Embryonic facial prominence (tissue), 1 donor: ENCODE measurements around the gene TIMM23.
"Not testable (repeated sequence)": the region's sequence is repeated elsewhere in the genome, so short reads cannot be mapped to it uniquely, and the experiment has no call there.

Source experiments
- DNase-seq: peaks from one replicate; pipeline ENCODE4 v3.0.0-alpha.2; 2016; ENCODE audit errors: extremely low spot score

Gene TIMM23

DNA sequence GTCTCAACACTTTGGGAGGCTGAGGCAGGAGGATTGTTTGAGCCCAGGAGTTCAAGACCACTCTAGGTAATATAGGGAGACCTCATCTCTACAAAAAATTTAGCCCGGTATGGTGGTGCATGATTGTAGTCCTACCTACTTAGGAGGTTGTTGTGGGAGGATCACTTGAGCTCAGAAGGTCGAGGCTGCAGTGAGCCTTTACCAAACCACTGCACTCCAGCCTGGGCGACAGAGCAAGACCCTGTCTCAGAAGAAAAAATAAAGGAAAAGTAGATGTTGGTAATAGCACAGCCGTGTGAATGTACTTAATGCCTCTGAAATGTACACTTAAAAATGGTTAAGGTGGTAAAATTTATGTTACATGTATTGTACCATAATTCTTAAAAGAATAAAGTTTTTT lies 25.3 kb downstream of the TIMM23 start:
- no peak for DNase-seq

DNA sequence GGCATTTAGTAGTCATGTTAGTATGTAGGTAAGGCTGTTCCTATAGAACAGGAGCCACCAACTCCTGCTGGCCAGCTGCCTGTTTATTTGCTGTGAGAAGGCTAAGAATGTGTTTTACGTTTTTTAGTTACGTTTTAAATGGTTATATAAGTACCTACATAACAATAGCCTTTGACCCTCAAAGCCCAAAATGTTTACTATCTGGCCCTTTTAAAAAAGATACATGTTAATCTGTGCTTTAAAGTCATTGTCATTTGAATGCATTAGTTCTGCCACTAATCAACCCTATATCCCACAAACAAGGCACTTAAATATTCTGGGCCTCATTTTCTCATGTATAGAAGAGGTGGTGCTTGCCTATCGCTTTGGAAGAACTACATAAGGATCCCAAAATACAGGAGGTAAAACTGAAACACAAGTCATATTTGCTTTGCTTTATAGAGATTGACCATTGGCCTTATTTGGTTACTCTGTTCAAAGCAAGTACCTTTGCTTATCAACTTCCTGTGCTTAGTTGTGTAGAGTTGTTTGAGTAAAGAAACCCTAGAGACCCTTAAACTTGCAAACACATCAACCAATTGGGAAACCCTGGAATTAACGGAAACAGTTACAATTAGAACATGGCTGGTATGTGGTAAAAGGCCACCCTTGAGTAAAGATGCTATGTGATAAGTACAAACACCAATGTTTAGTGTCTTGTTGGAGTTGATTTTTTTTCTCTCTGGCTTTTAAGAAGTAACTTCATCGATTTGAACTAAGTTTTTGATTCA lies 25.9 kb downstream of the TIMM23 start:
- no peak for DNase-seq

DNA sequence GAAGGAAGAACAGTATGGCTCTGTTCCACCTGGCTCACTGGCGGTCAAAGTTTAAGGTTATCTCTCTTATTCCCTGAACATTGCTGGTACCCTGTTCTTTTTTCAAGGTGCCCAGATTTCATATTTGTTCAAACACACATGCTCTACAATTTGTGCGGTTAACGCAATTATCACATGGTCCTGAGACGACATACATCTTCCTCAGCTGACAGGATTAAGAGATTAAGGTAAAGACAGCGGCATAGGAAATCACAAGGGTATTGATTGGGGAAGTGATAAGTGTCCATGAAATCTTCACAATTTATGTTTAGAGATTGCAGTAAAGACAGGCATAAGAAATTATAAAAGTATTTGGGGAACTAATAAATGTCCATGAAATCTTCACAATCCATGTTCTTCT lies 27.7 kb downstream of the TIMM23 start:
- DNase-seq: not testable (repeated sequence)

DNA sequence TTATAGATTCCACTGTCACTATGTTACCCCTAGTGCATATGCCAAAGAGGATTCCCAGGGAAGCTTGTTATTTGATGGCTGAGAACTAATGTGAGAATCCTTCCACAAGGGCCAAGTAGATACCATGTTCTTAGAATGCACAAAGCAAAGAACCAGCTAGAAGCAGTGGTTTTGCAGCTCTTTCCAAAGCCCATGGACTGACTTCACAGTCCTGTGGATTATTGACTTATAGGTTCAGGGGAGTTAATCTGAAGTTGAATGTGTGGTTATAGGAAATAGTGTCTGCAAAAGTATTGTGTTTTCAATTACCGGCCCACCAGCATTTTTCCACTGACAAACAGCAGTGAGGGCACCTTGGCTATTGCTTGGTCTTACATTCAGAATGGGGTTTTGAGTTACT lies 28.2 kb downstream of the TIMM23 start:
- no peak for DNase-seq

DNA sequence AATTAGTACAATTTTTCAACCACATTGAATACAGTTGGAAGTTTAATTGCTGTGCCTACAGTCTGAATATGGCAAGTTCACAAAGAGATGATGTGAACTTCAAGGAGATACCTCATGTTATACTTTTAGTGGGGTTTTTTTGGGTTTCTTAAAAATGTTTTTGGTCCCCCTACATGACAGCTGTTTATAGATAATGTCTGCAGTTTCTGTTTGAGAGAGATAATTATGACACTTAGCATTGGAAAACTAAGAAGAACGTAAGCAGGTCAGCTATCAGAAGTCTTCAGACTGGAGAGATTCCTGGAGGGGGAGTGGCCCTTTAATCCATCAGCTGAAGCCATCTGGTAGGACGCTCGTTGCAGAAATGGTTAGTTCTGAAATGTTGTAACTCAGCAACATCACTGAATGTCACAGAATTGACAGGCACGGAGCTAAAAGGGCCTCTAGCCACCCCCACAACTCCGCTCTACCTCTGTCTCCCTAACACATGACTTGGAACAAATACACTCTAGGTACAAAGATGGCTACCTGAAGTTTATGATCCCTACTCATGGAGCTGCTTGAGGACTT lies 29.0 kb downstream of the TIMM23 start:
- no peak for DNase-seq

DNA sequence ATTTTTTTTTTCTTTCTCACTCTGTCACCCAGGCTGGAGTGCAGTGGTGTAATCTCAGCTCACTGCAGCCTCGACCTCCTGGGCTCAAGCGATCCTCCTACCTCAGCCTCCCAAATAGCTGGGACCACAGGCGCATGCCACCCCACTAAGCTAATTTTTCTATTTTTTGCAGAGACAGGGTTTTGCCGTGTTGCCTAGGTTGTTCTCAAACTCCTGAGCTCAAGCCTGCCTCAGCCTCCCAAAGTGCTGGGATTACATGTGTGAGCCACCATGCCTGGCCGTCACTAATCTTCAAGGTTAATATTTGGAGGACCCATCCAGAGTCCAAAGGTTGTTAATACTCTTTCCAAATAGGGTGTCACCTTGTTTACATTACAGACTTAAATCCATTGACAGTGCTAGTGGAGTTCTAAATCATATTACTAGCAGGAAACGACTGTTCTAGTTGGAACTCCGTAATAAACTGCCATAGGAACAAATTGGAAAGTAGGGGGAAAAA lies 29.9 kb downstream of the TIMM23 start:
- DNase-seq: not testable (repeated sequence)

DNA sequence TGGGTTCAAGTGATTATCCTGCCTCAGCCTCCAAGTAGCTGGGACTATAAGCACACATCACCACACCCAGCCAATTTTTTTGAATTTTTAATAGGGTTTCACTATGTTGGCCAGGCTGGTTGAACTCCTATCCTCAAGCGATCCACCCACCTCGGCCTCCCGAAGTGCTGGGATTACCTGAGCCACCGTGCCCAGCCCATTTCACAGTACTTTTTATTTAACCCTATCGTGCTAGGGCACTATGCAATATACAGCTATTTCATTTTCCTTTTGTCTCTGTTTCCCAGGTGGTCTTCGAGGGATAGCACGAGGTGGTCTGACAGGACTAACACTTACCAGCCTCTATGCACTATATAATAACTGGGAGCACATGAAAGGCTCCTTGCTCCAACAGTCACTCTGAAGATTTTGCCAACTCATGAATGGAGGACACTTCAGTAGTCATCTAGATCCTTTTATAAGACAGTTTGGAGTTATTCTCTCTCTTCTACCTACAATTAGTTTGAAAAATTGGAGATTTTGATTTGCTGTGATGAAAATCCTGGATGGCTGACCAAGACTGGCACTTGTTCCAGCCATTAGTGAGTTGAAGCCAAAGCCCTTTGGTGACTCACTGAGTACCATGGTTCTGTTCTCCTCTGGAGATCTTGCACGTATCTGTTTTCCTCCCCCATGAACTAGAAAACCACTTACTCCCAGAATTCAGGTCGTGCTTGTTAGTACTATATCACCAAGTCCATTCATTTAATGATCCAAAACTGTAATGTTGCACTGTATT lies 30.8 kb downstream of the TIMM23 start:
- no peak for DNase-seq

DNA sequence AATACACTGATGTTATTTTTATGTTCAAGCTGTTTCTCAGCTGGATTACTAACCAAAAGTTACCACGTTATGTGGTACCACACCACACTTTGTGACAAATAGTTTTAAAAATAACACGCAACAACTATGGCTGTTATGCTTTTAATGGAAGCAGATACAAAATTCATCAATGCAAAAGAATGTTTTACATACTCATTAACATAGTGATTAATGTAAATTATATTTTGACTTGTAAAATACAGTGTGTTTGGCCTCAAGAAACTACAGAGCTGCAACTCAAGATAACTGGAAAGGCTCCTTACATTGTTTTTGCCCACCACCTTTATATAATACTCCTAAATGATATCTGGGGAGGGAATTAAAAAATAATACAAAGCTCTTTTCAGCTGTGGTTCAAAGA lies 32.7 kb downstream of the TIMM23 start:
- DNase-seq: no peak

DNA sequence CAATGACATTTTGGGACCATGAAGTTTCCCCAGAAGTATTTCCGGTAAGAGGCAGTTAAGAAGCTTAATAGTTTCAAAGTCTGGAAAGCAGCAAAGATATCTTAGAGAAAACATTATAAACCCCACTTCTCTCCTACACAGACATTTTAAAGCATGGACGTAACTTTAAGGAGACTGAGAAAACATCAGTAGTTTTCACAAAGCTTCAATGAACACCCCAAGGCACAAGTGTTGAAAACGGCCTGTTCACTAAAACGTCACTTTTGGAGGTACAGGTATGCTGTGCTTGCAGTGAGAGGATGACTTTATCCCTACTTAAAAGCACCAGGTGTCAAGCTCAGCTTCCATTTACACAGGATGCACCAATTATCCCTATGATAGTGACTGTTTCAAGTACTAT lies 33.1 kb downstream of the TIMM23 start:
- no peak for DNase-seq

DNA sequence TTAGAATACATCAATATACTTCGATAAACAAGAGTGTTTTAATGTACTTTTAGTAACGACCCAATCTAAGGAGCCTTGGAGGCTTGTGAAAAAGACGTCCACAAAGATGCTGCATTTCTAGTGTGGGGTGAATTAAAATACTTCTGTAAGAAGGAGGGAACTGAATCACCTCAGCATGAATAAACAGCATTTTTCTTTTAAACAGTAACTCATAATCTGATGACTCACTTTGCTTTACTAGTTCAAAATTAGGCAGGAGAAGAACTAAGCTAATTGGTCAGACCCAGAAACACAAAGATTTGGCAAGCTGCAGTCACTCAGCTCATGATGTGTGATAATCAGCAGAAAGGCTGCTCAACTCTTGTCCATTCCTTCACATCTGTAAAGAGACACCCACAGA lies 33.9 kb downstream of the TIMM23 start:
- DNase-seq: no peak

DNA sequence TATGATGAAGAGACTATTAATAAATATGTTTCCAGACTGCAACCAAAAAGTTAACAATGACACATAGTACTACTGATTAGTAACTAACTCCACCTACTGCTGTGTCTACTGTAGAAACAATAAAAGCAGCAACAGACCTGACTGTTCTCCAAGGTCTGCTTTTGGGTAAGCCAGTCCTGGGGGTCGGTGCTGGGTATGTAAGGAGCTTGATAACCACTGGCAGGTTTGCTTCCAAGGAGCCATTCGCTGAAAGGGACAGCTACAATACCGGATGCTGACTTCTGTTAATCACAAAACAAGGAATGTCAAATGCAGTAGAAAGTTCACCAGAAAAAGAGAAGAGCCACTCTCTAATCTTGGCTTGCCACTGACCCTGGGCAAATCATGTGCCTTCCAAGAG lies 40.5 kb downstream of the TIMM23 start:
- no peak for DNase-seq

DNA sequence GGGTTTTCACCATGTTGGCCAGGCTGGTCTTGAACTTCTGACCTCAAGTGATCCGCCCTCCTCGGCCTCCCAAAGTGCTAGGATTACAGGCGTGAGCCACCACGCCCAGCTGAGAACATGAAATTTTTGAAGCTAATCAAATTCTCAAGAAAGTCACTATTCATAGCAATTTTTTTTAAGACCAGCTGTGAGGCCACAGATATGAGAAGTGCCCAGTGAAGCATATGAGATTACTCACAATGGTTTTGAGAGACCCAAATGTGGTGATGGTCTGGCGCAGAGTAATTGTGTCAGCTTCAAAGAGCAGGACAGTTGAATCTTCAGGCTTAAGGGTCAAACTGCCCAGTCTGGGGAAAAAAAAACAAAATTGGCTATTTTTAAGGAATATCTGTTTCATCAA lies 41.9 kb downstream of the TIMM23 start:
- DNase-seq: no peak

DNA sequence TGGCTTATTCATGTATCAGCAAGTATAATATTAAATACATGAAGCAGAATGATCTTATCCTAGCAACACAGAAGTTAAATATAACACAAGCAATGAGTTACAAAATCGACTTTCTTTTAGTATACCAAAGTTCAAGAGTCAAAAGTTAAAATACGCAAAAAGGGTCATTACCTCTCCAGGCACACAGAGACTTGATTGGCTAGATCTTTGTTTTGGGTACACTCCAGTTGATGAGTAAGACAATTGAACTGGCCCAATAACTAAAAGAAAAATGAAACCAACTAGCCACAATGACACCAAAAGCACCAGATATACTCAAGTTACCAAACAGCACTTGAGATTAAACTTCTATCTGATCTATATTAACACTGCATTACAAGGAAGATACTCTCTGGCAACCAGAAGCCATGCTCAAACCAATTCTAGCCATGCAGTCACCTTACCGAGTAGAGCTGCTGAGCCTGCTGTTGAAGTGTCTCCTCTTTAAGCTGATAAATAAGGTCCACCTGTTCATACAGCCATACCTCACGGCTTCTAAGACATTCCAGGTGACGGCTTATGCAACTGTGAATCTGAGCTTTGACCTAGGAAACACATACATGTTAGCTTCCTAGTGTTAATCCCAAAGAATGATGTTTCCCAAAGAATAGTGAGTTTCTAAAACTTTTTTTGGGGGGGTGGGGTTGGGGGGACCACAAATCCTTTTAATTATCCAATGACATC lies 42.6 kb downstream of the TIMM23 start:
- DNase-seq: no peak

DNA sequence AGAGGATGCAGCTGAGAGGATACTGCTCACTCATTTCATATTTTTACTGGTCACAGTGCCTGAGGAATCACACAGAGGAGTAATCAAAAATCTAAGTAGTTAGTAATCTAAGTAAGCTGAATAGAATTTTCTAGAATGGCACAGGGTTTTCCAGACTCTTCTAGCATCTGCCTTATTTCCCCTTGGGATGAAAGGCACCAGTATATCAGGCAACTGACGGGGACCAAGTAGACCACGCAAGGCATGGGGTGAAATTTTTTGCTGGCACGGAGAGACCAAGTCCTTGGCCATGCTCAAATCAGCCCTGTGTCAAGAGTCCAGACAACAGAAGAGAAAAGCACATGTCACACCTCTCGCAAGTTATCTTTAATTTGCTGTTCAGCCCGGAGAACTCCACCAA lies 43.9 kb downstream of the TIMM23 start:
- DNase-seq: no peak

DNA sequence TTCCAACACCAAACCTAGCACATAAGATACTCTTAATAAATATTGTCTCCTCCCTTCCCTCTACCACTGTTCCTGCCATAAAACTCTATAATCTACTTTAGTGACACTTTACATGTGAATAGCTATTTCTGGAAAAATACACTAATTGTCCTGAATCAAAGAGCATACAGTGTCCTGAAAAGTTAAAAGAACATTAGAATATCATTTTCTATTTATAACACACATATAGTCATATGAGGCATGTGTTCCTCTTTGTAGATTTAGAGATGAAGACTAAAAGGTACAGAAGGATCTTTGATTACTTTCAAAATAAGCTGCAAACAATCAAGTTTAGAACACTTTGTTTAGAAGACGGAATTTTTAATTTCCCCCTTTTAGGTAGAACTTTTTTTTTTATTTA lies 44.5 kb downstream of the TIMM23 start:
- DNase-seq: no peak

DNA sequence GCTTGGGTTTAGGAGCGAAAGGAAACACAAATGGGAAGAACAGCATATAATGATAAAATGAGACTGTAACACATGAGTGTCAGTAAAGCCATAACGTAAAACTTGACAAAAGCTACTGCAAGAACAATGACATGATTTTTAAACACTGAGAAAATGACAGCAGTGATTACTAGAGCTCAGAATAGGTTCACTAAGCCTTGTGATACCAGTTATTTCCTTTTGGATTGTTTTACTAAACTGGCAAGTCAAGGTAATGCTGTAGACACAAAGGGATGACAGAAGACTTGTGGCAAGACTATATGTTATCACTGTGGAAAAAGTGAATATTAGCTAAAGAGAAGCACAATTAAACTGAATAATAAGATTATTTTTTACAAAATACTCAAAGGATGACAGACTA lies 45.4 kb downstream of the TIMM23 start:
- DNase-seq: no peak

DNA sequence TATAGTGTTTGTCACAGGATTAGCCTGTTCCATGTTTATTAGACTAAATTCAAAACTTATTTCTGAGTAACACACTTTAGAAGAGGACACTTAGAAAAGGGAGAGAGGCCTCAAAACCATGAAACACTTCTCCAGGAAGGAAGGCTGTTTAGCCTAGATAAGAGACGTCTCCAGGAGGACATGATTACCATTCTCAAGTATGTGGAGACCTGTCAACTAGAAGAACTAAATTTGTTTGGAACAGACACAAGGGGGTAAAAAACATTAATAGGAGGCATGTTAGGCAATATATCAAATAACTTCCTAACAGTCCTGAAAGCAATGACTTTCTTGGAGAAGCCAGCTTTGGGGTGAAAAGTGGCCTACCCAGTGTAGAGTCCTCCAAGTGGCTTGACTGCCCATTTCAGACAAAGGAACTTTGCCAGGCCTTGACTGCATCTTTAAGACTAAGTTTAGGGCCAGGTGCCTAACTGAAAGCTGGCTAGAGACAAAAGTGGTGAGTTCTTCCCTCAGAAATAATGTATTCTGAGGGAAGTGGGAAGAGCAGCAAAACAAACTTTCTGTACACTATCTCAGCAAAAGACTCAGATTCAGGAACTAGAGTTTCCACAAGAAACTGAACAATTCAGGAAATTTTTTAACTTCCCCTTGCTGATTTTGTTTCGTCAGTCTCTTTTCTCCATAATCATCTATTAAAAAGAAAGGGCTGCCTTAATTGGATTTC lies 46.3 kb downstream of the TIMM23 start:
- DNase-seq: no peak

DNA sequence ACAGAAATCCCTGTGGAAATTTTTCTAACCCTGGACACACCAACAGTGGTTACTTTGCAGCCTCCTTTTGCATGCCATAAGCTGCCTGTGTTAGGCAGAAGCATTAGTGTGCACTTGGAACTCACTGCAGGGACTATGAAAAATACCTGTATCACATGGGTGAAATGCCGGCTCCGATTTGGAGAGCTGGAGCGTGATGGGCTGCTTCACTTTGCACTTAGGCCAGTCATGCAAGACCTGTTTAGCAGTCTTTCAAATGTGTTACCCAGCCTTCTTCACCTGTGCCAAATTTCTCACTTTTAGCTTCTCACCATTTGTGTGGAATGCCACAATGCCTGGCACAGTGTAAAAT lies 46.9 kb downstream of the TIMM23 start:
- no peak for DNase-seq

DNA sequence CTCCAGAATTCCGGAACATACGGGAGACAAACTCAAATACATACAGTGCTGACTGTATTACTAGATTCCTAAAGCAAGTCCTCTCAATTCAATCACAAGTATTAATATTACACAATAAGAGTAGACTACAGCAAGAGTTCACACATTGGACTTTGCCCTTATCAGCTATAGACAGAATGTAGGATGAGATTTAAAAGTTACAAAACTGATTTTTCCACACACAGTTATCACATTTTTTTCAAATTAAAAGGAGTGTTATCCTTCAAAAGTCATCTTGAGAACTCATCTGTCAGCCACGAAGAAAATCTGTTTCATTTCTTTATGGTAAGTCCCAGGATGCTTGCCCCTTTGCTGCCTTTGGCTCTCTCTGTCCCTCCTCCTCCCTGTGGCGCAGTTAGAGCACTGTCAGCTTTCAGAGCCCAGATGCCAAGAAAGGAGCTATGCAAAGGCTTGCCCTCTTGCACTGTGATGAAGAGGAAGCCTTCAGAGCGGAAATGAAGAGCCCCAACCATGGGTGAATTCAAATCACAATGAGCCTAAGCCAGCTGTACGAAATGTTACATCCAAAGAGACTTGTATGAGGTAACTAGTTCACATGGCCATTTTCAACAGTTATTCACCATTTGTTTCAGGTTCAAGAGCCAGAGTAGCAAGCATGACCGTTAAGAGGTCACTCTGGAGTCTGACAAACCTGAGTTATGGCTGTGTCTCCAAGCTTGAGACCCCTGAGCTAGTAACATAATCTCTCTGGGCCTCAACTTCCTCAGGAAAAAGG lies 47.5 kb downstream of the TIMM23 start:
- no peak for DNase-seq

DNA sequence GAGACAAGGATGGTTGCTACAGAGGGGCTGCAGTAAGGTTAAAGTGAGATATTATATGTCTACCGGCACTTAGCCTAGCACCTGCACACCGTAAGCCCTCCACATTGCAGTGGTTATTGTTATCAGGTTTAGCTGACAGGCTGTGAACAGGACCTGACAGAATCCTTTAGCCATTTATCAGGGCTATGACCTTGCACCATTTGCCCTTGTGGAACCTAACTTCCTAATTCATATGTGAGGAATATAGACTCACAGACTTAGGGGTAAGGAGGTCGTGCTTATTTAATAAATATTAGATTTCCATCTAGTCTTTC lies 48.0 kb downstream of the TIMM23 start:
- DNase-seq: no peak
